ENCODE measurements around the gene DRAXIN. TPM values are rescaled to one million over a fixed set of nuclear protein-coding genes. Genes with fewer than 3 reads are reported as not detected.

DRAXIN gene
- polyA plus RNA-seq, 1 donor (not counting 4 experiments of a cell fraction or from before 2014, with no cell fraction given): not detected

- H3K27ac ChIP-seq (ENCODE audit: control insufficient read depth, insufficient read depth, low read length): no peak overlapping the region
- H3K4me3 ChIP-seq (ENCODE audit: control insufficient read depth in 2 of 3, extremely low read depth in 1 of 3, insufficient read depth in 2 of 3, low read depth in 1 of 3, low read length in 3 of 3): no peak overlapping the region
- no peaks in the 10 kb centered on the region for H4K20me1 ChIP-seq (ENCODE audit: control insufficient read depth, extremely low read depth, insufficient read depth, low read length)
- no peak overlapping the region for H3K9ac ChIP-seq (ENCODE audit: control insufficient read depth, extremely low read depth, insufficient read depth, low read length)
- H3K36me3 ChIP-seq (ENCODE audit: control insufficient read depth in 2 of 2, extremely low read depth in 1 of 2, insufficient read depth in 2 of 2, low read length in 2 of 2): no peaks in the 10 kb centered on the region
- peaks cover 55% of the 10 kb centered on the region for H3K27me3 ChIP-seq (ENCODE audit: control insufficient read depth, extremely low read depth, insufficient read depth, low read length)
- FAIRE-seq (no peak), DNase-seq (ENCODE audit: low read depth, low spot score) (no peak)
- TF ChIP-seq EZH2 (IDR thresholded peaks at IDR 0.05; ENCODE audit: low read length) (no peak), CTCF (optimal IDR thresholded peaks at IDR 0.05 in 1 of 3, IDR thresholded peaks at IDR 0.05 in 1 of 3, conservative IDR thresholded peaks at IDR 0.05 in 1 of 3; ENCODE audit: extremely low read depth in 1 of 3, insufficient read depth in 2 of 3, low read length in 3 of 3) (no peak)
- no peaks in the 10 kb centered on the region for H3K9me3 ChIP-seq (ENCODE audit: control insufficient read depth, low read depth, low read length)
- no peak overlapping the region for H2AFZ ChIP-seq (ENCODE audit: control insufficient read depth, low read length)
- dilution Hi-C loops (cut with MboI; ENCODE audit: extremely low pct_ligation_motif_present, low sequenced_read_pairs): no loop called here
- H3K4me2 ChIP-seq (ENCODE audit: control insufficient read depth, extremely low read depth, insufficient read depth, low read depth, low read length): no peak overlapping the region
- peaks cover 13% of the 10 kb centered on the region for H3K4me1 ChIP-seq (ENCODE audit: control insufficient read depth, extremely low read depth, insufficient read depth, low read length)
- no peaks in the 10 kb centered on the region for H3K79me2 ChIP-seq (ENCODE audit: control insufficient read depth, insufficient read depth, low read length)
- H3K9me1 ChIP-seq (ENCODE audit: control insufficient read depth, extremely low read depth, insufficient read depth, low read length): no peaks in the 10 kb centered on the region
These were observed 4.4 kb downstream of the DRAXIN start for GRCh38 chr1:11695861-11696260.

- Histone ChIP-seq H3K36me3 (ENCODE audit: control insufficient read depth in 2 of 2, extremely low read depth in 1 of 2, insufficient read depth in 2 of 2, low read length in 2 of 2) (no peaks in the 10 kb centered on the region), H2AFZ (ENCODE audit: control insufficient read depth, low read length) (no peak overlapping the region), H3K4me1 (ENCODE audit: control insufficient read depth, extremely low read depth, insufficient read depth, low read length) (peaks cover 15% of the 10 kb centered on the region), H3K27me3 (ENCODE audit: control insufficient read depth, extremely low read depth, insufficient read depth, low read length) (peaks cover 58% of the 10 kb centered on the region), H3K4me2 (ENCODE audit: control insufficient read depth, extremely low read depth, insufficient read depth, low read depth, low read length) (no peak overlapping the region), H3K79me2 (ENCODE audit: control insufficient read depth, insufficient read depth, low read length) (no peaks in the 10 kb centered on the region), H3K9ac (ENCODE audit: control insufficient read depth, extremely low read depth, insufficient read depth, low read length) (no peak overlapping the region), H3K9me3 (ENCODE audit: control insufficient read depth, low read depth, low read length) (no peaks in the 10 kb centered on the region), H3K9me1 (ENCODE audit: control insufficient read depth, extremely low read depth, insufficient read depth, low read length) (no peaks in the 10 kb centered on the region), H3K4me3 (ENCODE audit: control insufficient read depth in 2 of 3, extremely low read depth in 1 of 3, insufficient read depth in 2 of 3, low read depth in 1 of 3, low read length in 3 of 3) (no peak overlapping the region), H3K27ac (ENCODE audit: control insufficient read depth, insufficient read depth, low read length) (no peak overlapping the region), H4K20me1 (ENCODE audit: control insufficient read depth, extremely low read depth, insufficient read depth, low read length) (no peaks in the 10 kb centered on the region)
- FAIRE-seq (no peak), DNase-seq (ENCODE audit: low read depth, low spot score) (no peak)
- TF ChIP-seq CTCF (optimal IDR thresholded peaks at IDR 0.05 in 1 of 3, IDR thresholded peaks at IDR 0.05 in 1 of 3, conservative IDR thresholded peaks at IDR 0.05 in 1 of 3; ENCODE audit: extremely low read depth in 1 of 3, insufficient read depth in 2 of 3, low read length in 3 of 3) (no peak), EZH2 (IDR thresholded peaks at IDR 0.05; ENCODE audit: low read length) (no peak)
- dilution Hi-C loops (cut with MboI; ENCODE audit: extremely low pct_ligation_motif_present, low sequenced_read_pairs): no loop called here
These were observed 5.8 kb downstream of the DRAXIN start for GRCh38 chr1:11697188-11697892.
